NAMALWA (cell line): ENCODE data around the gene TTLL11.

ENCODE experiments used
- DNase-seq: peaks from one replicate; pipeline ENCODE4 v3.0.0-alpha.2; 2015; ENCODE audit warnings: low spot score

Gene TTLL11

DNA sequence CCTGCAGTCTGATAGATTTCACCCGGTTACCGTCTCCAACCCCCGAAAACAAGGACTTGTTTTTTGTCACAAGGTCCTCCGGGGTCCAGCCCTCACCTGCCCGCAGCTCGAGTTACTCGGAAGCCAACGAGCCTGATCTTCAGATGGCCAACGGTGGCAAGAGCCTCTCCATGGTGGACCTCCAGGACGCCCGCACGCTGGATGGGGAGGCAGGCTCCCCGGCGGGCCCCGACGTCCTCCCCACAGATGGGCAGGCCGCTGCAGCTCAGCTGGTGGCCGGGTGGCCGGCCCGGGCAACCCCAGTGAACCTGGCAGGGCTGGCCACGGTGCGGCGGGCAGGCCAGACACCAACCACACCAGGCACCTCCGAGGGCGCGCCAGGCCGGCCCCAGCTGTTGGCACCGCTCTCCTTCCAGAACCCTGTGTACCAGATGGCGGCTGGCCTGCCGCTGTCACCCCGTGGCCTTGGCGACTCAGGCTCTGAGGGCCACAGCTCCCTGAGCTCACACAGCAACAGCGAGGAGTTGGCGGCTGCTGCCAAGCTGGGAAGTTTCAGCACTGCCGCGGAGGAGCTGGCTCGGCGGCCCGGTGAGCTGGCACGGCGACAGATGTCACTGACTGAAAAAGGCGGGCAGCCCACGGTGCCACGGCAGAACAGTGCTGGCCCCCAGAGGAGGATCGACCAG lies 320.4 kb downstream of the TTLL11 start:
- DNase-seq: no peak
